HepG2 (cell line): ENCODE results near the gene VEGFA. TPM values are rescaled to one million over a fixed set of nuclear protein-coding genes. Genes with fewer than 3 reads are reported as not detected.
A peak's percentile ranks its signal among the peaks of the same experiment; 100 is the strongest.

Source experiments
- AGO2 ChIP-seq: fragments of 200-400 bp; formaldehyde crosslinking; optimal IDR thresholded peaks from 2 replicates; pipeline ENCODE3; 2017; ENCODE audit warnings: mild to moderate bottlenecking, low read depth, low read length, moderate library complexity
- FOXK1 ChIP-seq: sonication (generic); formaldehyde crosslinking; IDR thresholded peaks from 2 replicates; pipeline ENCODE4 v1.4.0; 2020; ENCODE audit warnings: low read depth, missing genetic modification reagents, borderline replicate concordance
- HCFC1 ChIP-seq: fragments of 150-350 bp; IDR thresholded peaks from 2 replicates; pipeline ENCODE4 v1.6.1; 2014; ENCODE audit warnings: low read depth, low read length
- MIXL1 ChIP-seq: IDR thresholded peaks from 2 replicates; pipeline ENCODE4 v1.6.1; 2016
- NKX3-1 ChIP-seq: sonication (generic); formaldehyde crosslinking; IDR thresholded peaks from 2 replicates; pipeline ENCODE4 v1.5.0; 2020; ENCODE audit warnings: missing genetic modification reagents
- NONO ChIP-seq, 2 experiments: fragments of 450-650 bp in 1 of 2; sonication (generic) in 1 of 2; formaldehyde crosslinking in 1 of 2; IDR thresholded peaks in 1 of 2; conservative IDR thresholded peaks in 1 of 2; 2 replicates each; pipeline versions ENCODE4 v1.6.1 to v1.8.0; 2017 to 2022; ENCODE audit warnings: mild to moderate bottlenecking in 1 of 2, missing genetic modification reagents in 1 of 2, moderate library complexity in 1 of 2
- REL ChIP-seq: sonication (generic); formaldehyde crosslinking; conservative IDR thresholded peaks from 2 replicates; pipeline ENCODE4 v1.8.0; 2022; ENCODE audit warnings: mild to moderate bottlenecking, missing genetic modification reagents, moderate library complexity
- REXO4 ChIP-seq: sonication (generic); formaldehyde crosslinking; IDR thresholded peaks from 2 replicates; pipeline ENCODE4 v1.8.0; 2022; ENCODE audit warnings: missing genetic modification reagents, mild to moderate bottlenecking, borderline replicate concordance
- SMAD3 ChIP-seq: sonication (generic); formaldehyde crosslinking; IDR thresholded peaks from 2 replicates; pipeline ENCODE4 v1.4.0; 2020; ENCODE audit warnings: missing genetic modification reagents
- SP2 ChIP-seq: sonication (generic); formaldehyde crosslinking; IDR thresholded peaks from 2 replicates; pipeline ENCODE4 v1.5.1; 2020; ENCODE audit warnings: mild to moderate bottlenecking, missing genetic modification reagents
- SRY ChIP-seq: sonication (generic); formaldehyde crosslinking; IDR thresholded peaks from 2 replicates; pipeline ENCODE4 v1.8.0; 2022; ENCODE audit warnings: mild to moderate bottlenecking, missing genetic modification reagents
- ZHX1 ChIP-seq: sonication (generic); formaldehyde crosslinking; IDR thresholded peaks from 2 replicates; pipeline ENCODE4 v1.8.1; 2022; ENCODE audit warnings: low read depth, mild to moderate bottlenecking, missing genetic modification reagents
- ZIK1 ChIP-seq: sonication (generic); formaldehyde crosslinking; IDR thresholded peaks from 2 replicates; pipeline ENCODE4 v1.5.0; 2020; ENCODE audit warnings: mild to moderate bottlenecking, low read depth, missing genetic modification reagents, borderline replicate concordance
- ZNF337 ChIP-seq: sonication (generic); formaldehyde crosslinking; IDR thresholded peaks from 2 replicates; pipeline ENCODE4 v1.5.1; 2020; ENCODE audit warnings: missing genetic modification reagents, low read depth, mild to moderate bottlenecking, borderline replicate concordance
- ZNF34 ChIP-seq: sonication (generic); formaldehyde crosslinking; IDR thresholded peaks from 2 replicates; pipeline ENCODE4 v1.4.0; 2020; ENCODE audit warnings: mild to moderate bottlenecking, missing genetic modification reagents, borderline replicate concordance
- ZNF451 ChIP-seq: sonication (generic); formaldehyde crosslinking; IDR thresholded peaks from 2 replicates; pipeline ENCODE4 v1.5.0; 2020; ENCODE audit warnings: mild to moderate bottlenecking, missing genetic modification reagents
- ZNF670 ChIP-seq: sonication (generic); formaldehyde crosslinking; IDR thresholded peaks from 2 replicates; pipeline ENCODE4 v1.8.0; 2022; ENCODE audit warnings: mild to moderate bottlenecking, missing genetic modification reagents, borderline replicate concordance
- ZNF709 ChIP-seq: sonication (generic); formaldehyde crosslinking; IDR thresholded peaks from 2 replicates; pipeline ENCODE4 v1.5.0; 2020; ENCODE audit warnings: mild to moderate bottlenecking, missing genetic modification reagents
- ZNF746 ChIP-seq: sonication (generic); formaldehyde crosslinking; IDR thresholded peaks from 2 replicates; pipeline ENCODE4 v1.8.0; 2022; ENCODE audit warnings: mild to moderate bottlenecking, missing genetic modification reagents
- ZNF883 ChIP-seq: sonication (generic); formaldehyde crosslinking; IDR thresholded peaks from 2 replicates; pipeline ENCODE4 v1.5.1; 2020; ENCODE audit warnings: mild to moderate bottlenecking, missing genetic modification reagents; ENCODE audit errors: not compliant biosample characterization
- ZSCAN12 ChIP-seq: sonication (generic); formaldehyde crosslinking; IDR thresholded peaks from 2 replicates; pipeline ENCODE4 v1.9.0; 2021; ENCODE audit warnings: mild to moderate bottlenecking, missing genetic modification reagents
- polyA plus RNA-seq, 8 experiments: library from polyadenylated mRNA; depleted of rRNA in 3 of 8; stranded (reverse) in 7 of 8; unstranded in 1 of 8; fragments of >200 nt; fragmentation: Illumina TruSeq in 4 of 8; extraction: Trizol in 4 of 8; gene quantifications; 2 replicates each; pipeline versions ENCODE4 v1.2.1 to v1.2.3, GENCODE V29; 2011 to 2016; ENCODE audit warnings: low read depth in 4 of 8, missing spikeins in 1 of 8, mixed read lengths in 1 of 8; ENCODE audit not compliant: insufficient read depth in 1 of 8
- total RNA-seq, 5 experiments: library from RNA; depleted of rRNA; stranded (reverse); fragments of >200 nt; fragmentation: Illumina TruSeq; extraction: Trizol; gene quantifications; 2 replicates each; pipeline ENCODE4 v1.2.3, GENCODE V29; 2016; ENCODE audit warnings: low read depth in 1 of 5
- TF ChIP-seq, protein P1 (sequence below): sonication (generic); formaldehyde crosslinking; IDR thresholded peaks from 2 replicates; pipeline ENCODE4 v1.9.0; 2021; ENCODE audit warnings: missing genetic modification reagents, mild to moderate bottlenecking, borderline replicate concordance
- TF ChIP-seq, protein P2 (sequence below): sonication (generic); formaldehyde crosslinking; IDR thresholded peaks from 2 replicates; pipeline ENCODE4 v1.9.0; 2021; ENCODE audit warnings: missing genetic modification reagents, borderline replicate concordance

VEGFA gene
- total and polyA plus RNA-seq, 2 of the 13 experiments (the other 11 are each of a cell fraction or from before 2014, with no cell fraction given) = 68.1 to 629 TPM

- no peak for TF ChIP-seq NKX3-1 (CRISPR knock-in tag)
- TF ChIP-seq, protein P1, sequence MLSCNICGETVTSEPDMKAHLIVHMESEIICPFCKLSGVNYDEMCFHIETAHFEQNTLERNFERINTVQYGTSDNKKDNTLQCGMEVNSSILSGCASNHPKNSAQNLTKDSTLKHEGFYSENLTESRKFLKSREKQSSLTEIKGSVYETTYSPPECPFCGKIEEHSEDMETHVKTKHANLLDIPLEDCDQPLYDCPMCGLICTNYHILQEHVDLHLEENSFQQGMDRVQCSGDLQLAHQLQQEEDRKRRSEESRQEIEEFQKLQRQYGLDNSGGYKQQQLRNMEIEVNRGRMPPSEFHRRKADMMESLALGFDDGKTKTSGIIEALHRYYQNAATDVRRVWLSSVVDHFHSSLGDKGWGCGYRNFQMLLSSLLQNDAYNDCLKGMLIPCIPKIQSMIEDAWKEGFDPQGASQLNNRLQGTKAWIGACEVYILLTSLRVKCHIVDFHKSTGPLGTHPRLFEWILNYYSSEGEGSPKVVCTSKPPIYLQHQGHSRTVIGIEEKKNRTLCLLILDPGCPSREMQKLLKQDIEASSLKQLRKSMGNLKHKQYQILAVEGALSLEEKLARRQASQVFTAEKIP (CRISPR knock-in tag) = no peak
- no peak for TF ChIP-seq ZNF34
- TF ChIP-seq NONO (IDR thresholded peaks at IDR 0.05) = no peak
- TF ChIP-seq NONO (CRISPR knock-in tag; conservative IDR thresholded peaks at IDR 0.05) = 0 out of 2 replicates have a peak, but pooled peaks have one; percentile 50
- TF ChIP-seq ZNF670 (CRISPR knock-in tag) = peak; percentile 66; the same call in 1 of the 2 replicates
- TF ChIP-seq SP2 (CRISPR knock-in tag) = peak; percentile 22; the same call in 1 of the 2 replicates
- TF ChIP-seq MIXL1 (CRISPR knock-in tag) = peak; percentile 88
- peak; percentile 76; the same call in 1 of the 2 replicates for TF ChIP-seq ZNF337
- TF ChIP-seq HCFC1 = no peak
- no peak; the same call in 1 of the 2 replicates for TF ChIP-seq ZHX1
- TF ChIP-seq ZSCAN12 (CRISPR knock-in tag) = 0 out of 2 replicates have a peak, but pooled peaks have one; percentile 51
- TF ChIP-seq SMAD3 (CRISPR knock-in tag) = no peak
- TF ChIP-seq SRY (CRISPR knock-in tag) = 0 out of 2 replicates have a peak, but pooled peaks have one; percentile 81
- no peak for TF ChIP-seq REXO4 (CRISPR knock-in tag)
- peak; percentile 95 for TF ChIP-seq FOXK1 (CRISPR knock-in tag)
- peak; percentile 84 for TF ChIP-seq ZNF709 (CRISPR knock-in tag)
- TF ChIP-seq ZNF451 (CRISPR knock-in tag) = no peak
- no peak for TF ChIP-seq ZNF883 (CRISPR knock-in tag)
- peak; percentile 46 for TF ChIP-seq ZNF746 (CRISPR knock-in tag)
- TF ChIP-seq ZIK1 (CRISPR knock-in tag) = no peak
- TF ChIP-seq AGO2 = no peak
- TF ChIP-seq, protein P2, sequence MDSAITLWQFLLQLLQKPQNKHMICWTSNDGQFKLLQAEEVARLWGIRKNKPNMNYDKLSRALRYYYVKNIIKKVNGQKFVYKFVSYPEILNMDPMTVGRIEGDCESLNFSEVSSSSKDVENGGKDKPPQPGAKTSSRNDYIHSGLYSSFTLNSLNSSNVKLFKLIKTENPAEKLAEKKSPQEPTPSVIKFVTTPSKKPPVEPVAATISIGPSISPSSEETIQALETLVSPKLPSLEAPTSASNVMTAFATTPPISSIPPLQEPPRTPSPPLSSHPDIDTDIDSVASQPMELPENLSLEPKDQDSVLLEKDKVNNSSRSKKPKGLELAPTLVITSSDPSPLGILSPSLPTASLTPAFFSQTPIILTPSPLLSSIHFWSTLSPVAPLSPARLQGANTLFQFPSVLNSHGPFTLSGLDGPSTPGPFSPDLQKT (CRISPR knock-in tag) = no peak
- TF ChIP-seq REL = no peak
Measured at GRCh38 chr6:43806043-43806757, 36.2 kb downstream of the VEGFA start (continued).
